NB4 (cell line): Measurements from ENCODE around the gene CECR2.

Experiments
- DNase-seq: peaks from one replicate; pipeline ENCODE4 v3.0.0; 2010; ENCODE audit warnings: low read depth
- H3K4me3 ChIP-seq: one replicate; pipeline ENCODE4 v1.5.1; 2011; ENCODE audit warnings: mild to moderate bottlenecking, low read depth, low read length, moderate library complexity
- CTCF ChIP-seq: IDR thresholded peaks from one replicate; pipeline ENCODE4 v1.5.1; 2012; ENCODE audit warnings: low read depth, low read length
- MAX ChIP-seq: IDR thresholded peaks from 2 replicates; pipeline ENCODE4 v1.6.1; 2011; ENCODE audit warnings: low read depth, low read length
- MYC ChIP-seq: IDR thresholded peaks from 2 replicates; pipeline ENCODE4 v1.6.1; 2011; ENCODE audit warnings: low read depth, low read length
- POLR2A ChIP-seq: IDR thresholded peaks from 2 replicates; pipeline ENCODE4 v1.6.1; 2011; ENCODE audit warnings: mild to moderate bottlenecking; ENCODE audit not compliant: insufficient read length; ENCODE audit errors: extremely low read depth

Gene CECR2

GRCh38 chr22:17369439-17370025, at the start of gene CECR2:
Gene CECR2 (plus strand): TSS chr22:17369460. CDS start chr22:17369784, 324 bp downstream.
- TF ChIP-seq MYC (no peak), POLR2A (no peak), CTCF (no peak), MAX (no peak)
- peak within 1 kb of the TSS; percentile 42 for H3K4me3 ChIP-seq
- peak; percentile 66 for DNase-seq

- no peak for DNase-seq
- no peak overlapping the region for H3K4me3 ChIP-seq
- TF ChIP-seq POLR2A (no peak), MYC (no peak), MAX (no peak), CTCF (no peak)
Measured at GRCh38 chr22:17319546-17319945, 49.7 kb upstream of the CECR2 start.

- TF ChIP-seq MAX, result no peak
- no peak for TF ChIP-seq POLR2A
- TF ChIP-seq MYC, result no peak
- no peak for TF ChIP-seq CTCF
- DNase-seq, result no peak
- H3K4me3 ChIP-seq, result no peak overlapping the region
Measured at GRCh38 chr22:17322511-17322910, 46.7 kb upstream of the CECR2 start.

GRCh38 chr22:17331690-17332089, 37.6 kb upstream of the CECR2 start:
- TF ChIP-seq MAX, result no peak
- no peak for TF ChIP-seq CTCF
- TF ChIP-seq POLR2A, result no peak
- no peak for TF ChIP-seq MYC
- no peak overlapping the region for H3K4me3 ChIP-seq
- DNase-seq, result no peak

GRCh38 chr22:17332109-17332800, 37.0 kb upstream of the CECR2 start:
- no peak for DNase-seq
- no peak overlapping the region for H3K4me3 ChIP-seq
- no peak for TF ChIP-seq MAX
- TF ChIP-seq POLR2A, result no peak
- TF ChIP-seq CTCF, result no peak
- no peak for TF ChIP-seq MYC
